ENCODE data around the gene POLN.

Gene POLN

DNA sequence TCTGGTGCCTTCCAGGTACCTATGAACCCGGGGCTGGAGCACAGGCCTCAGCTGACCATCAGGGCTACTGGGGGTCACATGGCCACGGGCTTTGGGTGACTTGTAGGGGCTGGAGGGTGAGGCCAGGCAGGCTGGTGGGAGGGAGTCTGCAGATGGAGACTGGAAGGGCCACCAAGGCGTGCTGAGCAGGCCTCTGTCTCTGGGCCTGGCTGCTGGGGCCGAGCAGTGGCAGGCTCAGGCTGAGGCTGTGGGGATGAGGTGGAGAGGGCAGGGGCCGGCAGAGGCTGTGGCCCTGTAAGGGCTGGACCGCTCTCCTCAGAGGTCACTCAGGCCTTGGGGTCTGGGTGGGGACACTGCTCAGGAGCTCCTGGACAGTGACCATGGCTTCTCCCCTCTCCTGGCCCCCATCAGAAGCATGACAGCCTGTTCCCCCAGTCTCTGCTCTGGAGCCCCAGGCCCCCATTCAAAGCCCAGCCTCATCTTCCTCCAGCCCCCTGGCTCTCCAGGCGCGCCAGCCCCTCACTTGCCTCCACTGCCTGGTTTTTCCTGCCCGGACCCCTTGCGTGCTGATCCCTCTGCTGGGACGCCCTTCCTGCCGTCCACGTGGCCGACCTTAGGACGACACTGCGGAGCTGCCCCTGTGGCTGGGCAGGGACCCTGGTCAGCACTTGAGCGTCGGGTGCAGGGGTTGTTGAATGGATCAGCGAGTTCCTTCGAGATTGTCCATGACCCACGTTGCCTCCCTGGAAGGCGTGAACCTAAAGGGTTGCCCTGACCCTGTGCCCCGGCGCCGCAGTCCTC is 193.9 kb downstream of the POLN start:
- H3K4me3 ChIP-seq (ENCODE audit: low read depth, low read length): no peak overlapping the region
- TF ChIP-seq, protein P1, sequence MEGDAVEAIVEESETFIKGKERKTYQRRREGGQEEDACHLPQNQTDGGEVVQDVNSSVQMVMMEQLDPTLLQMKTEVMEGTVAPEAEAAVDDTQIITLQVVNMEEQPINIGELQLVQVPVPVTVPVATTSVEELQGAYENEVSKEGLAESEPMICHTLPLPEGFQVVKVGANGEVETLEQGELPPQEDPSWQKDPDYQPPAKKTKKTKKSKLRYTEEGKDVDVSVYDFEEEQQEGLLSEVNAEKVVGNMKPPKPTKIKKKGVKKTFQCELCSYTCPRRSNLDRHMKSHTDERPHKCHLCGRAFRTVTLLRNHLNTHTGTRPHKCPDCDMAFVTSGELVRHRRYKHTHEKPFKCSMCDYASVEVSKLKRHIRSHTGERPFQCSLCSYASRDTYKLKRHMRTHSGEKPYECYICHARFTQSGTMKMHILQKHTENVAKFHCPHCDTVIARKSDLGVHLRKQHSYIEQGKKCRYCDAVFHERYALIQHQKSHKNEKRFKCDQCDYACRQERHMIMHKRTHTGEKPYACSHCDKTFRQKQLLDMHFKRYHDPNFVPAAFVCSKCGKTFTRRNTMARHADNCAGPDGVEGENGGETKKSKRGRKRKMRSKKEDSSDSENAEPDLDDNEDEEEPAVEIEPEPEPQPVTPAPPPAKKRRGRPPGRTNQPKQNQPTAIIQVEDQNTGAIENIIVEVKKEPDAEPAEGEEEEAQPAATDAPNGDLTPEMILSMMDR (IDR thresholded peaks at IDR 0.05; ENCODE audit: insufficient read depth, low read depth, low read length, missing control alignments): no peak
- DNase-seq (ENCODE audit: low read depth): no peak

DNA sequence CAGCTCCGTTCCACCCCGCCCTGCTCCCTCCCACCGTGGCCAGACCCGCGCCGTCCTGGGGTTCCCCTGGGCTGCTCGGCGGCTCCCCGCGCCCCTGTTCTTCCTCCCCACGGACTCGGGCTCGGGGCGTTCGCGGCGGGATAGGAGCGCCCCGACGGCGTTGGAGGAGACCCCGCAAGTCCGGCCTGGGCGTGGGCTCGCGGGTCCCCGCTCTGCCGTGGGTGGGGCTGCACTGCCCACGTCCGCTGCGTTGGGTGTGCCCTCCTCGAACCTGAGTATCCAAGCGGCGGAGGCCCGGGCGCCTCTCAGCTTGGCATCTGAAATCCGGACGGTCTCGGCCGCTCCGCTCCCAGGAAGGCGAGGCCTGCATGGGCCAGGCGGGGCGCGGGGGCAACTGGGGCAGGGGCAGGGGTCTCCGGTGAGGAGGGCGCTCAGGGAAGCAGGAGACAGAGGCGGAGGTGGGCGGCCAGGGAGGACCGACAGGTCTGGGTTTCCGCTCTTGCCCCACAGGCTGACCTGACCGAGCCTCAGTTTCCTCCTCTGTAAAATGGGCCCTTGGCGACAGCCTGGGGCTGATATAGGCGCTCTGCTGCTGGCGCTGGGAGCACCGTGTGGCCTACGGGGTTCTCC is 194.8 kb downstream of the POLN start:
- no peak for DNase-seq (ENCODE audit: low read depth)
- TF ChIP-seq, protein P1 (IDR thresholded peaks at IDR 0.05; ENCODE audit: insufficient read depth, low read depth, low read length, missing control alignments): no peak
- no peak overlapping the region for H3K4me3 ChIP-seq (ENCODE audit: low read depth, low read length)

DNA sequence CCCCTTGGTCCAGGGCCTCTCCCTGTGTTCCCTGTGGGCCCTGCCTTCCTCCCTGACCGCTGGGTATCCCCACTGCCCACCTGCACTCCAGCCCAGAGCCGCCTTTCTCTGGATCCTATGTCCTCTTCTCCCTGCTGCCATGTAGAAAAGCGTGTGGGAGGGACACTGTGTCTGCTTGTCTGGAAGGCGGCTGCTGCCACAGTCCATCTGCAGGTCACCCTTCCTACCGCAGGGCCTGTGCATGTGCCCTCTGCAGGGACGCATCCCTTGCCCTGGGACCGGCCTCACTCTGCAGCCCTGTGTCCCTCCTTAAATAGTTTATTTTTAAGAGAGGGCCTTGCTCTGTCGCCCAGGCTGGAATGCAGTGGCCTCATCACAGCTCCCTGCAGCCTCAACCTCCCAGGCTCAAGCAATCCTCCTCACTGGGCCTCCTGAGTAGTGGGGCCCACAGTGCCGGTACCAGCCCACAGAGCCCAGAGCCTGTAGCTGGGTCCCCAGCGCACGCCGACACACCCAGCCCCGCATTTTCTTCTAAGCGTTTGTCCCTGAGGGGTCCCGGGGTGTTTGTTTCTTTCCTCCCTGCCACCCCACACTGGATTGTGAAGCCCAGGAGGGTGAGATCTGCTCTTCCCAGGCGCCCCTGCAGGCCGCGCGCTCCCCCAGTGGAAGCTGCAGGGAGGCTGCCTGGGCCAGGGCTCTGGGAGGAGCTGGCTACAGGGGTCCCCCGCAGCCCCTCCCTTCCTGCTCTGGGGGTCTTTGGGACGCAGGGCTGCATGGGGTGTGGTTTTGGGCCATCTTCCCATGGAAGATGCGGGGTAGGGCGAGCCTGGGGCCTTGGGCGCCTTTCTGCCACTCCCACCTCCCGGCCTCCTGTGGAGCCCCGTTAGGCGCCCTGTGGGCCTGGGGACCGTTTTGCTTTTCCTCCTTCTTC is 195.6 kb downstream of the POLN start:
- TF ChIP-seq, protein P1 (IDR thresholded peaks at IDR 0.05; ENCODE audit: insufficient read depth, low read depth, low read length, missing control alignments): no peak
- no peak for DNase-seq (ENCODE audit: low read depth)
- H3K4me3 ChIP-seq (ENCODE audit: low read depth, low read length): no peak overlapping the region

DNA sequence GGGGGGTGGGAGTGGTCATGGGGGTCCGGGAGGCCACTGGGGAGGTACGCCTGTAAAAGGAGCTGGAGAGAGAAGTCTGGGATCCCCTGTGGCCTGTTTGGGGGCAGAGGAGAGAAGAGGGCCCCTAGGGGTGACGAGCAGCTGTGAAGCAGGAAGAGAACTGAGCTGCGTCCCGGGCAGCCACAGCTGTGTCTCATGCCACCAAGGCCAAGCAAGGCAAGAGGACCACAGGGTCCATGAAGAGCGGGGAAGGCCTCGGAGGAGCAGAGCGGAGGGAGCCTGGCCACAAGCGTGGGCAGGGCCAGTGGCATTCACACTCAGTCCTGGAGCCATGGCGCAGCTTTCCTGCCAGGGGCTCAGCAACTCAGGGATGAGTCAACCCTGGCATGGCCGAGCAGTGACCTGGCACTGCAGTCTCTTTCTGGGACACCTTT is 196.4 kb downstream of the POLN start:
- TF ChIP-seq, protein P1 (IDR thresholded peaks at IDR 0.05; ENCODE audit: insufficient read depth, low read depth, low read length, missing control alignments): no peak
- no peak overlapping the region for H3K4me3 ChIP-seq (ENCODE audit: low read depth, low read length)
- DNase-seq (ENCODE audit: low read depth): no peak

DNA sequence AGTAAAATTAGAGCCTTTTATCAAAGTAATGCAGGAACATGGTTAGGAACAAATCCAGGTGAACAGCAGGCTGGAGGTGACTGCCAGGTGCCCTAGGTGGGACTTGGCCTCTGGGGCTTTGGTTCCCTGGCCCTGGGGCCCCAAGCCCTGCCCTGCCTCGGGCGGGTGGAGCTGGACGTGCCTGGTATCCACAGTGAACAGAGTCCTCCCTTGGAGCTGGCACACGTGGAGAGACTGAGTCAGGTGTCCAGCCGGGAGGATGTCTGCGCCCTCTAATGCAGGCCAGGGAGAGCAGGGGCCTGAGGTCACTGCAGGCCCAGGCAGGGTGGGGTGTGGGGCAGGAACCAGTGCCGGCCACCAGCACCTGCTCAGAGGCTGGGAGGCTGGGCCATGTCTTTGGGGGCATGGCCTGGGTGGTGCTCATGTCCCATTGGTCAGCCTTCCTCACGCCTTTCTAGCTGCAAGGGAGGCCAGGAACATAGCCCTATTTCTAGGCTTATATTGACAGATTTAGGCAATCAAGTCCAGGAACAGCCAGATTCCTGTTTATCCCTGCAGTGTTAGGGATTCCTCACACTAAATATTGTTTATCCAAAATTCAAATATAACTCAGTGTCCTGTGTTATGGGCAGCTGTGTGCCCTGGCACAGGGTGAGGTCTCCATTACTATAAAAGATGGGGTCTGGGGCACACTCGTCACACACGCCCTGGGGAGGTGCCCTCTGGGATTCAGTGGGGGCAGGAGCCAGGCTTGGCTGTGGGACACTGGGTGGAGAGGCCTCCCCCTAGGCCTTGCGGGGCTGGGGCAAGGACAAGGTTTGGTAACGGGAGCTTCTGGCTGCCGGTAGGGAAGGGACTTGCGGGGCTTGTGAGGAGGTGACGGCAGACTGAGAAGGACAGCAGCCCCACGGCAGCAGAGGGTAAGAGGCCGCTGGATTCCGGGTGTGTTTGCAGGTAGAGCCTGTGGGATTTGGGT is 197.1 kb downstream of the POLN start:
- TF ChIP-seq, protein P1 (IDR thresholded peaks at IDR 0.05; ENCODE audit: insufficient read depth, low read depth, low read length, missing control alignments): no peak
- DNase-seq (ENCODE audit: low read depth): no peak
- H3K4me3 ChIP-seq (ENCODE audit: low read depth, low read length): no peak overlapping the region

DNA sequence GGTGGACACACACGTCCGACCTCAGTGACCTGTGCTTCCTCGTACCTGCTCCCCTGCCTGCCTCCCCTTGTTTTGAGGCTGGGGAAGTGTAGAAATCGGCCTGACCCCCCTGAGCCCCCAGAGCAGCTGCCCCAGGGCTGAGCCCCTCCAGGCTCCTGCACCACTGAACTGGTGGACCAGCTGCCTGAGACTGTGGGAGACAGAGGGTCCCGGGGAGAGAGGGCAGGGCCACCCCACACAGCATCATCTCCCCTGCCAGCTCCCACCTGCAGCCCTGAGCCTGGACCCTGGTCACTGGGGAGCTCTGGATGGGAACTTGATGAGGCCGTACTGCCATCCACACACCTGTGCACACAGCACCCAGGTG is 197.8 kb downstream of the POLN start:
- no peak for DNase-seq (ENCODE audit: low read depth)
- no peak overlapping the region for H3K4me3 ChIP-seq (ENCODE audit: low read depth, low read length)
- TF ChIP-seq, protein P1 (IDR thresholded peaks at IDR 0.05; ENCODE audit: insufficient read depth, low read depth, low read length, missing control alignments): no peak

Data from GM12865 (cell line).